Breast epithelium (tissue), 3 donors: Measurements from ENCODE around the gene TCAF1.

Source experiments
- POLR2A ChIP-seq: fragments of 450-650 bp; IDR thresholded peaks from one replicate; pipeline ENCODE4 v1.6.1; 2016; ENCODE audit warnings: antibody characterized with exemption, mild to moderate bottlenecking, moderate library complexity
- POLR2AphosphoS5 ChIP-seq, 3 donors: sonication (generic); formaldehyde crosslinking; IDR thresholded peaks; one replicate each; pipeline ENCODE4 v1.6.1; 2017; ENCODE audit warnings: antibody characterized with exemption in 3 of 3
- TF ChIP-seq, protein P1 (sequence below), 3 donors: fragments of 450-650 bp; IDR thresholded peaks; one replicate each; pipeline ENCODE4 v1.5.1; 2016 to 2017; ENCODE audit warnings: antibody characterized with exemption in 3 of 3, mild to moderate bottlenecking in 3 of 3, moderate library complexity in 3 of 3

GRCh38 chr7:143909863-143910262 lies 7.9 kb upstream of the TCAF1 start:
- TF ChIP-seq, protein P1, sequence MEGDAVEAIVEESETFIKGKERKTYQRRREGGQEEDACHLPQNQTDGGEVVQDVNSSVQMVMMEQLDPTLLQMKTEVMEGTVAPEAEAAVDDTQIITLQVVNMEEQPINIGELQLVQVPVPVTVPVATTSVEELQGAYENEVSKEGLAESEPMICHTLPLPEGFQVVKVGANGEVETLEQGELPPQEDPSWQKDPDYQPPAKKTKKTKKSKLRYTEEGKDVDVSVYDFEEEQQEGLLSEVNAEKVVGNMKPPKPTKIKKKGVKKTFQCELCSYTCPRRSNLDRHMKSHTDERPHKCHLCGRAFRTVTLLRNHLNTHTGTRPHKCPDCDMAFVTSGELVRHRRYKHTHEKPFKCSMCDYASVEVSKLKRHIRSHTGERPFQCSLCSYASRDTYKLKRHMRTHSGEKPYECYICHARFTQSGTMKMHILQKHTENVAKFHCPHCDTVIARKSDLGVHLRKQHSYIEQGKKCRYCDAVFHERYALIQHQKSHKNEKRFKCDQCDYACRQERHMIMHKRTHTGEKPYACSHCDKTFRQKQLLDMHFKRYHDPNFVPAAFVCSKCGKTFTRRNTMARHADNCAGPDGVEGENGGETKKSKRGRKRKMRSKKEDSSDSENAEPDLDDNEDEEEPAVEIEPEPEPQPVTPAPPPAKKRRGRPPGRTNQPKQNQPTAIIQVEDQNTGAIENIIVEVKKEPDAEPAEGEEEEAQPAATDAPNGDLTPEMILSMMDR (IDR thresholded peaks at IDR 0.05): no peak
- TF ChIP-seq POLR2A: no peak
- no peak for TF ChIP-seq POLR2AphosphoS5 (IDR thresholded peaks at IDR 0.05)
